HG03066 (cell line): ENCODE data around the gene RASA4B.
A peak's percentile ranks its signal among the peaks of the same experiment; 100 is the strongest.
"Not testable (repeated sequence)": the region's sequence is repeated elsewhere in the genome, so short reads cannot be mapped to it uniquely, and the experiment has no call there.

ENCODE experiments used
- ATAC-seq: cut with Tn5 transposase; IDR thresholded peaks from one replicate; pipeline ENCODE4 v1.9.1; 2021; ENCODE audit warnings: low read depth; ENCODE audit not compliant: unreplicated experiment

The RASA4B gene

GRCh38 chr7:102455596-102455995 is 62.0 kb downstream of the RASA4B start:
- ATAC-seq = no peak

GRCh38 chr7:102454932-102455331 is 62.6 kb downstream of the RASA4B start:
- ATAC-seq = not testable (repeated sequence)

DNA sequence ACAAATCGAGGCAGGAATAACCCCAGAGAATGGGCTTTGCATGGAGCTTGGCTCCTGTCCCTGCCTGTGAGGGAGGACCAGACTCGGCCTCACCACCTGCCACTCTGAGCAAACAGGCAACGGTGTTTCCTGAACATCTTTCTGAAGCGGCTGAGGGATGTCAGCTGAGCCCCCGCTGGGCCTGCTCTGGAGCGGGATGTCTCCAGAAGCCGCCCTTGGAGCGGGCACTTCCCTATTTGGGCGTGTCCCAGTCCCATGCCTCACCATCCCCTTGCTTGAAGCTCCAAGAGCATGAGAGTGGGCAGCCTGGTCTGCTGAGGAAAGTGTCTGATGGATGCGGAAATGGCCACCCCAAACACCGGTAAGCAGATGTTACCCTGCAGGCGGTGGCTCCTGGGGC is 63.1 kb downstream of the RASA4B start:
- no peak for ATAC-seq

- no peak for ATAC-seq
Measured at GRCh38 chr7:102453319-102453718, 64.3 kb downstream of the RASA4B start.

GRCh38 chr7:102452451-102452850 is 65.1 kb downstream of the RASA4B start:
- ATAC-seq = no peak

DNA sequence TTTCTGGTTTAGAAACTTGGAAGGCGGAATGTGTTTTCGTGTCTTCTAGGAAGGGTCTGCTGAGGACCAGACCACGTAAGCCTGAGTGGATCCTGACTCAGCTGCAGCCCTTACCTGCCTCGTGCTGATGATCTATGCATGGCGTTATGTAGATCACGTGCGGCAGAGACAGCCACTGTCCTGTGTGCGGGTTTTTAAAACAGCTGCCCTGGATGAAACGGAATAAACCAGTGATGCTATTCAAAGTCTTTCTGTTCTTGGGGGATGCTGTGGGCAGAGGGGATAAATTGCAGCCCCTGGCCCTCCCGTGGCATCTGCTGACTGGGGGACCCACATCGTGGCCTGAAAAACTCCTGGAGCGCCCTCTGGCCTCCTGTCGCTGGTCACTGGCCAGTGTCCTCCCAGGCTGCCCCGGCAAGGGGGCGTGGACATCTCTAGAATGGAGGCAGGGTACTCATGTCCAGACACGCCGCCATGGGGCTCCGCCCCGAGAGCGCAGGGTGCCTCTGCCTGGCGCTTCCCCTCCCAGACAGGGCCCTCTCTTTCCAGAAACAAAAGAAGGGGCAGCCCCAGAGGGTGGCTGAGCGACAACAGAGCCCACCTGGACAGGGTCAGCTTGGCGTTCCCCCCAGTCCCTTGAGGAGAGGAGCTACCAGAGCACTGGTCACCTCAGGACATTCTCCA is 66.1 kb downstream of the RASA4B start:
- no peak for ATAC-seq

GRCh38 chr7:102450242-102450641 is 67.3 kb downstream of the RASA4B start:
- ATAC-seq = no peak

DNA sequence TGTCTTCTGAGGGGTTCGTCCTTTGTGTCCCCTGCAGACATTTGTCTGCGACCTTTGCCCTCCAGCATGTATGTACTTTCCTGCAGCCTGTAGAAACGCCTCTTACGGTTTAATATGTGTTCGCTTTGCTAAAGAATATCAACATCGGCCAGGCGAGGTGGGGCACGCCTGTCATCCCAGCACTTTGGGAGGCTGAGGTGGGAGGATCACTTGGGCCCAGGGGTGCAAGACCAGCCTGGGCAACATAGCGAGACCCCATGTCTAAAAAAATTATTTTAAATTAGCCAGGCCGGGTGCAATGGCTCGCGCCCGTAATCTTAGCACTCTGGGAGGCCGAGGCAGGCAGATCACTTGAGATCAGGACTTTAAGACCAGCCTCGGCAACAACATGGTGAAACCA is 68.4 kb downstream of the RASA4B start:
- no peak for ATAC-seq

DNA sequence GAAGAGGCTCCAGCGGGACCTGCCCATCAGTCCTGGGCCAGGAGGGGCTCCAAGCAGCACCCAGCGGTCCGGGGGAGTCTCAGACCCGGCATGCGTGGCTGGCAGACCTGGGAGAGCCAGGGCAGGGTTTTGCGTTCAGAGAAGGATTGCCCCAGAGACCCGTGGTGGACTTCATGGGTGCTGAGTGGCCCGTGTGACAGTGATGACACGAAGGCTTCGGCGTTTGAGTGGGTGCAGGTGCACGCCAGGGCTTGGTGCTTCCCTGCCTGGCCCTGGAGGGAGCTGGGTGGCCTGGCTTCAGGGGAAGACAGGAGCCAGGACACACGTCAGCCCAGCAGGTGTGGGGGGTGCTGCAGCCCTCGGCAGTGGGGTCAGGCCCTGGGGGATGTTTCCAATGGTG is 70.3 kb downstream of the RASA4B start:
- ATAC-seq = no peak

DNA sequence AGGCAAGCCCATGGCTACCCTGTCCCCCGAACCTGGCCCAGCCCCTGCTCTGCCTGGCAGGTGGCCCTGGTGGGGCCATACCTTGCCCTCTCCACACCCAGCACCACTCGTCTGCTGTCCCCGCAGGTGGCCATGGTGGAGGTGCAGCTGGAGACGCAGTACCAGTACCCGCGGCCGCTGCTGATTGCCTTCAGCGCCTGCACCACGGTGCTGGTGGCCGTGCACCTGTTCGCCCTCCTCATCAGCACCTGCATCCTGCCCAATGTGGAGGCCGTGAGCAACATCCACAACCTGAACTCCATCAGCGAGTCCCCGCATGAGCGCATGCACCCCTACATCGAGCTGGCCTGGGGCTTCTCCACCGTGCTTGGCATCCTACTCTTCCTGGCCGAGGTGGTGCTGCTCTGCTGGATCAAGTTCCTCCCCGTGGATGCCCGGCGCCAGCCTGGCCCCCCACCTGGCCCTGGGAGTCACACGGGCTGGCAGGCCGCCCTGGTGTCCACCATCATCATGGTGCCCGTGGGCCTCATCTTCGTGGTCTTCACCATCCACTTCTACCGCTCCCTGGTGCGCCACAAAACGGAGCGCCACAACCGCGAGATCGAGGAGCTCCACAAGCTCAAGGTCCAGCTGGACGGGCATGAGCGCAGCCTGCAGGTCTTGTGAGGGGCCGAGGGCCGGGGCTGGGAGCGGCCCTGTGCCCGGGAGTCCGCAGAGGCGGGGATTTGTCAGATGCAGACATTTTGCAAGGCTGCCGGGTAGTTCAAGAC is 71.0 kb downstream of the RASA4B start:
- no peak for ATAC-seq

DNA sequence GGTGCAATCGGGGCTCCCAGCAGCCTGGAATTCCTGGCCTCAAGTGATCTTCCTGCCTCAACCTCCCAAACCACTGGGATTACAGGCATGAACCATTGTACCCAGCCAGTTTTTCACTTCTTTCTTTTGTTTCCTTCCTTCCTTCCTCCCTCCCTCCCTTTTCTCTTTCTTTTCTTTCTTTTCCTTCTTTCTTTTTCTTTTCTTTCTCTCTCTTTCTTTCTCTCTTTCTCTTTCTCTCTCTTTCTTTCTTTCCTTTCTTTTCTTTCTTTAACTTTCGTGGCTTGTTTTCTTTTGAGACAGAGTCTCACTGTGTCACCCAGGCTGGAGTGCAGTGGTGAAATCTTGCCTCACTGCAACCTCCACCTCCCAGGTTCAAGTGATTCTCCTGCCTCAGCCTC is 71.9 kb downstream of the RASA4B start:
- no peak for ATAC-seq

GRCh38 chr7:102444961-102445673 is 72.5 kb downstream of the RASA4B start:
- peak; percentile 38 for ATAC-seq

GRCh38 chr7:102439963-102440795 is 77.4 kb downstream of the RASA4B start:
- ATAC-seq = no peak

- ATAC-seq = no peak
Measured at GRCh38 chr7:102436118-102436517, 81.5 kb downstream of the RASA4B start.

- no peak for ATAC-seq
Measured at GRCh38 chr7:102434039-102434486, 83.5 kb downstream of the RASA4B start.

DNA sequence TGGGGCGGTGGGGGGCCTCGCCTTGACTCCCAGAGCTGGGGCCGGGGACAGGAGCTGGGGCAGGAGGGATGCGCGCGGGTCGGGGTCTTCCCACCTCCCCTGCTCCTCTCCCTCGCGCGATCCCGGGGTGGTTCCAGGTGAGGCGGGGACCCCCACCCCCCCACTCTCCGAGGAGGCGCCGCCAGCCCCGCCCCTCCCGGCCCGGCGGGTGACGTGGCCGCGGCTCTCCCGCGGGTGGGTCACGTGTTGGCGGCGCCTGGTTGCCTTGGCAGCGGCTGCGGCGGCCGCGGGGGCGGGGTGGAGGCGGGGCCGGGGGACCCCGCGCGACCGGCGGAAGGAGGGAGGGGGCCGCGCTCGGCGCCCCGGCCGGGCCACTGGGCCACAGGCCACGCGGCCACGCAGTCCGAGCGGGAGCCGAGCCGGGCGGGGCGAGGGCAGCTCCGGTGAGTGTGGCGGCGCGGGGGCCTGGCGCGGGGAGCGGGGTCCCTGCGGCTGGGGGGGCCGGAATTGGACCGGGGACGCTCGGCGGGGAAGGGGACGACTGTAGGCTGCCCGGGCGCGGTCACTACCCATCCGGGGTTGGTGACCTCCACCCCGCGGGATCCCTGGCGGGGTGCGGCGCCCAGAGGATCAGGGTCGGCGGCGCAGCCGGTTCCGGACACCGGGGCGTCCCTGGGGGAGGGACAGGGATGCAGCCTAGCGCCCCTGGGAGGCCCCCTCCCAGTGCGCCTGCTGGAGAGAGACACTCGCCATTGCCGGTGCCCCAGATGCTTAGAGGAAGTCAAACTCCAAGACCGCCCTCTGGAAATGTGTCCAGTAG is 84.1 kb downstream of the RASA4B start, which contains the start of gene ORAI2:
TSS of gene ORAI2 (plus strand) at position 357 of the 820 bp plus-strand sequence. CDS start 5,382 bp downstream, outside the sequence.
- ATAC-seq = peak; percentile 47
